ENCODE measurements around the gene GRPEL1.

- TF ChIP-seq CTCF (IDR thresholded peaks at IDR 0.05; ENCODE audit: poor library complexity) (no peak), EZH2phosphoT487 (IDR thresholded peaks at IDR 0.05; ENCODE audit: low read depth, severe bottlenecking, unreplicated experiment) (no peak), EZH2 (IDR thresholded peaks at IDR 0.05; ENCODE audit: borderline replicate concordance) (no peak)
Observed at GRCh38 chr4:7067452-7068278, at the start of gene GRPEL1.

All from hepatocyte (in vitro differentiated cells).